ENCODE results near the gene AATK.

DNA sequence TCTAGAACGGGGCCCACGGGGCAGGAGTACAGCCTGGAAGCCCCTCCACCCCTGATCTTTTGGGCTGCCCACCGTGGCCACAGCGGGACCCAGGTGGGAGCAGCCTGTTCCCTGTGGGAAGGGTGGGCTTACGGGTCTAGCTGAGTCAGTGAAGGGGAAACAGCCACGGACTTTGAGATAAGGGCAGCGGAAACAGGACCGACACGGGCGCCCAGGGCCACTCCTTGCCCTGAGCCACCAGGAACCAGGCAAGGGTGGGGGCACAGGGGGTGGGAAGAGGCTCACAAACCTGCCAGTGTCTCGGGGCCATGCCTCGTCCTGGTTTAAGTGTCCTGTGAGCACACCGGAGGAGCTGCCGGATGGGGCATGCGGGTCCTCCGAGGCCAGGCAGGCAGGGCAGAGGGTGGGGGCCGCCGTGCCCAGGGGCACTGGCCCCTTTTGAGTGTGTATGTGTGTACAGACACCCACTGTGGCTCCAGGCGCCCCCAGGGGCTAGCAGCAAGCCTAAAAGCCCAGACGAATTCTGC lies 48.3 kb downstream of the AATK start:
- TF ChIP-seq, protein P1, sequence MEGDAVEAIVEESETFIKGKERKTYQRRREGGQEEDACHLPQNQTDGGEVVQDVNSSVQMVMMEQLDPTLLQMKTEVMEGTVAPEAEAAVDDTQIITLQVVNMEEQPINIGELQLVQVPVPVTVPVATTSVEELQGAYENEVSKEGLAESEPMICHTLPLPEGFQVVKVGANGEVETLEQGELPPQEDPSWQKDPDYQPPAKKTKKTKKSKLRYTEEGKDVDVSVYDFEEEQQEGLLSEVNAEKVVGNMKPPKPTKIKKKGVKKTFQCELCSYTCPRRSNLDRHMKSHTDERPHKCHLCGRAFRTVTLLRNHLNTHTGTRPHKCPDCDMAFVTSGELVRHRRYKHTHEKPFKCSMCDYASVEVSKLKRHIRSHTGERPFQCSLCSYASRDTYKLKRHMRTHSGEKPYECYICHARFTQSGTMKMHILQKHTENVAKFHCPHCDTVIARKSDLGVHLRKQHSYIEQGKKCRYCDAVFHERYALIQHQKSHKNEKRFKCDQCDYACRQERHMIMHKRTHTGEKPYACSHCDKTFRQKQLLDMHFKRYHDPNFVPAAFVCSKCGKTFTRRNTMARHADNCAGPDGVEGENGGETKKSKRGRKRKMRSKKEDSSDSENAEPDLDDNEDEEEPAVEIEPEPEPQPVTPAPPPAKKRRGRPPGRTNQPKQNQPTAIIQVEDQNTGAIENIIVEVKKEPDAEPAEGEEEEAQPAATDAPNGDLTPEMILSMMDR (IDR thresholded peaks at IDR 0.05): no peak
- TF ChIP-seq POLR2A (IDR thresholded peaks at IDR 0.05): no peak
